Stimulated activated CD8-positive, alpha-beta memory T cell treated with anti-CD3 and anti-CD28 coated beads, Interleukin-2, amount 100 ng/mL, for 1 hour (primary cell): Measurements from ENCODE around the gene DAND5.

ENCODE experiments used
- DNase-seq, 2 donors: peaks; one replicate each; pipeline ENCODE4 v3.0.0-alpha.2; 2020; ENCODE audit warnings: low read depth in 2 of 2

DAND5 gene

DNA sequence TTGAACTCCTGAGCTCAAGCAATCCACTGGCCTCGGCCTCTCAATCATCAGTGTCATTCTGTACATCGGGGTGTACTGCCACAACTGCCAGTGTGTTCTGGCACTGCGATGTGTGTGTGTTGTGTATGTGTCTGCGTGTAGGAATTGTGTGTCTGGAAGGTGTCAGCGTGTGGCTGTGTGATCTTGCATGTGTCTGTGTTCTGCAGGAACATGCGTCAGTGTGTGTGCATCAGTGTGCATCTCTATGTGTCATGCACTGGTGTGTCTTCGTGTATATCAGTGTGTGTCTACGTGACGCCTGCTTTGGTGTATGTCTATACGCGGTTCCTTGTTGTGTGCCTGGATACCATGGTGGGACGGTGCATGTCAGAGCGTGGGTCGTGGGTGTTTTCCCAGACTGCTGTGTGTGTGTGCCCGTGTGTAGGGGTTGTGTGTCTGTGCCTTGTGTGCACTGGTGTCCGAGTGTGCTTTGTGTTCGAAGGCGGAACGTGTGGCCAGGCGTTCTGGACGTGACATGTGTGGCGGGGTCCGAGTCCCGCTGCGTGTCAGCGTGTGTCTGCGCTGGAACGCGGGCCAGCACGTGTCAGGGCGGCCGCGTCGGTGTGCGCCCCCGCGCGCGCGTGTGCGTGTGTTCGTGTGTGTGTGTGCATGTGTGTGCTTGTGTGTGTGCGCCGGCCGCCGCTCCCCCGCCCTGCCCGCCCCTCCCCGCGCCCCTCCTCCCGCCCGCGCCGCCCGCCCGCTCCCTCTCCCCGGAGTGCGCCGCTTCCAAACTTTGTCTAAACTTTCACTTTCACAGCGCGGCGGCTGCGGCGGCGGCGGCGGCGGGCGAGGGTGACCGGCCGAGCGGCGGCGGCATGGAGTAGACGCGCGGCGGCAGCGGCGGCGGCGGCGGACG is 25.6 kb downstream of the DAND5 start, which contains the start of gene NFIX:
Gene NFIX, plus strand, starts transcription at position 775 of the 895 bp plus-strand sequence. CDS start 363 bp downstream, outside the sequence.
- peak; percentile 33 for DNase-seq

DNA sequence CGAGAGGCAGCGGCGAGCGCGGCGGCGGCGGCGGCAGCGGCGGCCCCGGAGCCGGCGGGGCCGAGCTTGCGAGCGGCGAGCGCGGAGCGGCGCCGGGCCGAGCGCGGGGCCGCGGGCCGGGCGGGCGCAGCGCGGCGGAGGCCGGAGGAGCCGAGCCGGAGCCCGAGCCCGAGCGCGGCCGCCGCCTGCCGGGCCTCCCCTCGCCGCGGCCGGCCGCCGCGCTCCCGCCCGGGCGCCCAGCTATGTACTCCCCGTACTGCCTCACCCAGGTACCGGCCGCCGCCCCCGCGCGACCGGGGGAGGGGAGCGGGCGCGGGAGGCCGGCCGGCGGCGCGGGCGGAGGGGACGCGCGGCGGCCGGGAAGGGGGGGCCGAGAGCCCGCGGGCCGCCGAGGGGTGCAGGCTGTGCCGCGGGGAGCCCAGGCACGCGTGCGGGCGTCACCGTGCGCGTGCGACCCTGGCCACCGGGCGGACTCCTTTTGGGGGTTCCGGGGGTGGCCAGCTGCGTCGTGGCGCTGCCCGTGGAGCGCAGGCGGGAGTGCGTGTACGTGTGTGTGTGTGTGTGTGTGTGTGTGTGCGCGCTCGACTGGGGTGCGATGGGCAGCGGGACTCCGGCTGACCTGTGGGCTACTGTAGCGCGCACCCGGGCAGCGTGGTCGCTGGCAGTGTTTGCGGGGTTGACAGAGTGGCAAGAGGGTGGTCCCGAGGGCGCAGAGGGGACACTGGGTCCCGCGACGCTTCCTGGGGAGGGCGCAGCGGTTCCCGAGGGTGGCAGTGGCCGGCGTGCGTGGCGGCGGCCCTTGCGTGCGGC is 26.4 kb downstream of the DAND5 start:
- no peak for DNase-seq

DNA sequence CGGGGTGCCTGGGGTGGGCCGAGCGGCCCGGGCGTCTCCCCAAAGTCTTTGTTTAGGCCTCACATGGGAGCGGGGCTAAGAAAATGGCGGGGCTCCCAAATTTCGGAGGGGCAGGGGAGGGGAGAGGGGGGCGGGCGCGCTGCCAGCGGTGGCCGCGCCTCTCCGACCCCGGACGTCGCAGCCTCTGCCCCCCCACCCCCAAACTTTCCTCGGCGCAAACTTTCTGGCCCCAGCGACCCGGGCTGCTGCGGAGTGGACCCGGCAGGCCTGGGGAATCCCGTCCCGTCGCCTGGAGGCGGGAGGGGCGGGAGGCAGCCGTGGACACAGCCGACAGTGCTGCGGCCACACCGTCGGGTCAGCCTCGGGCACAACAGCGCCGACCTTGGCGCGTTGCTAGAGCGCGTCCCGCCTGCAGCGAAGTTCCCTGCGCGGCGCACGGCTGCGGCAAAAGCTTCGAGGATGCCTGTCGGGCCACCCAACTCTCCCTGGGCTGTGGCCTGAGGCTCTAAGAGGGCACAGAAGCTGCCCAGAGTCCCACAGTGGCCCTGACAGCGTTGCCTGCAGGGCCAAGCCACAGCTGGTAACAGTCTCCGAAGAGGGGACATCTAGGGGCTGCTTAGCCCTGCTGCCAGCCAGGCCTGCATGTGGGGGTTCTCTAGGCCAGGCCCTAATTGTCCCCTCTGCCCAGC is 27.2 kb downstream of the DAND5 start:
- DNase-seq: no peak

DNA sequence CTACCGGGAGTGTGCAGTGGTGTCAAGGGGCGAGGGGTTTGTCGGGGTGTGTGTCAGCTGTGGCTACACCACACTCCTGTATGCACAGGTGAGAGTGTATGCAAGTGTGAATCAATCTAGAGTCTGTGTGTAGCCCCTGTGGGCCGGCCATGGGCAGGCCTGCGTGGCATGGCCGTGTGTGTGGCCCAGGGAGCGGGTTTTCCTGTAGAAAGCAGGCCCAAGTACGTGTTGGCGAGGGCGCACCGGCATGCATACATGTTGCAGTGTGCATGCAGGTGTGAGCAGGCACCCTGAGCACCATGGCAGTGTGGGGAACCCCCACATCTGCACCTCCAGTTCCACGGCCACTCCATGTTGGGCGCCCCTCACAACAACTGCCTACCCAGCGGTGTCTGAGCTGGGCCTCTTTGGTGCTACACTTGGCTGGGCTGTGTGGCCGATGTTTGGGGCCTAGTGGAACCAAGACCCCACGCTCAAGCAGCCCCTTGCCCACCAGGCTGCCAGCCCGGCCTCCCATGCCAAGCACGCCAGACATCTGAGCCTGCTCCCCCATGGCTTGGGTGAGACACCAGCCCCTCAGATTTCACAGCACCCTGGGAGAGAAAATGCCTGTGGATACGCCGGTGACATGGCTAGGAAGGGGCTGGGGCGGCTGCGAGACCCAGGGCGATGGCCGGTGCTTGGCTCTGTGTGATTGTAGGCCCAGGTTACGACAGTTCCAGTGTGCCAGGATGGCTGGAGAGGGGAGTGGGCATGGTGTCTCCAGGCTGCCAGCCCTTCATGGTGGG is 28.0 kb downstream of the DAND5 start:
- no peak for DNase-seq

DNA sequence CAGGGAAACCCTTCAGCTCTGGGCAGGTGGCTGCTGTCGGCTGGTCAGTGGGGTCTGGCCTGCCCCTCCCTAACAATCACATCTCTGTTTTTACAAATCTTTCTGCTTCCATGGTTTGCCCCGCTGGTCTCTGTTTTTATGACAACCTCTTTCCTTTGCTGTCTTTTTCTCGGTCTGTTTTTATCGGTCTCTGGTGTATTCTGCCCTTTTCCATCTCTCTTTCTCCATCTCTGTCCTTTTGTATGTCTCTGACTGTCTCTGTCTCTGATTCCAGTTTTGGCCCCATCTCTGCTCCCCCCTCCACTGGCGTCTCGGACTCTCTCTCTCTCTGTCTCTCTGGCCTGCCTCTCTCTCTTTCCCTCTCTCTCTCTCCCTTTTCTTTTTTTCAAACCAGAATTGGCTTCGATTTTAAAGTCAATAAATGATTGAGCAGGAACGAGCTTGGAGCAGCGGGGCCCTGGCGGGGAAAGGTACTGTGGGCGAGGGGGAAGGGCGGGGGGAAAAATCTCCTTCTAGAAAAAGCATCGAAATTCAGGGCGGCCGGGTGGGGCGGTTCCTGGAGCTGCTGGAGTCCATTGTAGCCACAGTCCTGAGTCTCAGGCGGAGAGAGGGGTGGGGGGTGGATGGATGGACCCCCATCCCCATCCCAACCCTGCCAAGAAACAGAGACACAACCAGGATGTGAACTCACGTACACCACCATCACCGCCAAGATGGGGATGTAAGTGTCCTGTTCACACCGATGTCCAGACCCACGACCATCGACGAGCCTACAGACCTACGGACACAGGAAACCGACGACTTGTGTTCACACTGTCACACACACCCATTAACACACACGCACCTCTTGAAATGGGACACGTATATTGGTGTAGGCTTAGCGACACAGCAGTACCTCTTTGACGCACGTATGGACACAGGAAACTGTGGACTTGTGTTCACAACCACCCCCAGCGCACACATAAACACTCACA is 28.9 kb downstream of the DAND5 start:
- DNase-seq: no peak

DNA sequence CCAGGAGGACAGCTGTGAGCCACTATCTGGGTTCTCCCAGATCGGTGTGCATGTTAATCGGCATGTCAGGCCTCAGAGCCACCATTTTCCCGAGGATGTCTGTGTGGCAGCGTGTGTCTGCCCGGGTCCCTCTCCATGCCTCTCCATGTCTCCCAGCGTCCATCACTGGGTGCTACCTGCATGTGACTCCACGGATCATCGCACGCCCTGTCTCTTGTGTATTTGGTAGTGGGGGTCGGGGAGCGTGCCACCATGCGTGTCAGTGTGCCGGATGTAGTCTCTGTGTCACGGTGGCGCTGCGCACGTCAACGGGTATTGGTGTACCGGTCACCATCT is 31.8 kb downstream of the DAND5 start:
- DNase-seq: no peak

DNA sequence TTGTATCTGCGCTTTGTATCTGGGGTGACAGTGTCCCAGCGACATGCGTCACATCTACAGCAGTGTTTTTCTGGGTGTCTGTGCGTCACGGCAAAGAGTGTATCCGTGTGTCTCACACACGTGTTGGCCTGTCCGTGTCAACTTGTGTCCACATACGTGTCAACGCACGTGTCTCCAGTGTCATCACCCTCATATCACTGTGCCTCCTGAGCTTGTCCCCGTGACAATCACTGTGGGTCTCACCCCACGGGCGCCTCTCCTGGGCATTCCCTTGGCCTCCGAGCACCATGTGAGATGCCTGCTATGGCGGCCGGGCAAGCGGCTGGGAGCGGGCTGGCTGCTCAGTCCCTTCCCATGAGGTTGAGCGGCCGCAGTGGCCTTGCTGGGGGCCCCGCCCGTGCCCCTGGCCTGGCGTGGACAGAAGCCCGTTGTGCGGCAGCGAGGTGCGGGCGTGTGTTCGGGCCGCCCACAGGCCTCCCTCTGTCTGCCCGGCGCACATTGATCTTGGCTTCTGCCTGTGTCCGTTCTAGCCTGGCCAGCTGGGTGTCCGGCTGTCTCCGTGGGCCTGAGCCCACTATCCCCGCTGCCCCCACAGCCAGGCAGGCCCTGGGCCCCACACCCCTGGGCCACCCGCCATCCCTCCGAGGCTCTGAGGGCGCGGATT is 32.3 kb downstream of the DAND5 start:
- no peak for DNase-seq

DNA sequence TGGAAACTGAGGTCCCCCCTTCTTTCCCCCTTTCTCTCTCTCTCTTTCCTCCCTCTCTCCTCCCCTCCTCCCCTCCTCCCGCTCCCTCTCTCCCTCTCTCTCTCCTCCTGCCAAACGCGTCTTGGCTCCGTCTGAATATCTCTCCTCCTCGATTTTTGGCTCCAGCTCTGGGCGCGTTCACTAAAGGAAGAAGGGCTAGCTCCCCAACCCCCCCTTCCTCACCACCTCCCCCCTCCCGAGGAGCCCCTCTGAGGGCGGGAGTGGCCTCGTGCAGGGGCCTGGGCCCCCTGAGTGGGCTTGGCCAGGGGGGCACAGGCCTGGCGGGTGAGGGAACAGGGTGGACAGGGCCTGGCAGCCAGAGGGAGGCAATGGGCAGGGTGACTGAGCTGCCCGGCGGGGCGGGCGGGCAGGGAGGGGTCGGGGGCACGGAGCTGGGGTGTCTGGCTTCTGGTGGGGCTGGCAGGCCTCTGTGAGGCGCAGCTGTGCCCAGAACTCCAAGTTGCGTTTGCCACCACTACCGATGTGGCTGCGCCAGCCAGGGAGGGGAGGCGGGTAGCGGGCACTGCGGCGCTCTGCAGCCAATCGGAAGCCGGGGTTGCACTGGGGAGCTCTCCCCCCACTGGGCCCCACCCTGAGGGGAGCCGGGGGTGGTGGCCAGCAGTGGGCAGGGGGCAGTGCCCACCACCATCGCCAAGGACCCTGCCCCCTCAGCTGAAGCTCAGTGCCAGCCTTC is 33.0 kb downstream of the DAND5 start:
- DNase-seq: no peak

DNA sequence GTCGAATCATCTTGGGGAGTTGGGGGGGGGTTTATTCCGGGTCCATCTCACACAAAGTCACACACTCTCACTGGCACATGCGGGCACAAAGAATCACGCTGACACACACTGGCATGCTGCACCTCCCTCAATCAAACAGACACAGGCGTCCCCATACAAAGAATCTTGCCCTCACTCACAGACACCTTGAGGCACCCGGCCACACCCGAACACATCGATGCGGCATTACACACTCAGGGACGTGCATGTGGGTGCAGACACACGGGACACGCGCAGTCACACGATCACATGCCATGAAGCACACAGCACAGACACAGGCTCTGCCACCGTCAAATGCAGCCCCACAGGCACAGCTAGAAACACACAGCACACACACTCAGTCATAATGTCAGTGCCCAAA is 33.7 kb downstream of the DAND5 start:
- DNase-seq: no peak

DNA sequence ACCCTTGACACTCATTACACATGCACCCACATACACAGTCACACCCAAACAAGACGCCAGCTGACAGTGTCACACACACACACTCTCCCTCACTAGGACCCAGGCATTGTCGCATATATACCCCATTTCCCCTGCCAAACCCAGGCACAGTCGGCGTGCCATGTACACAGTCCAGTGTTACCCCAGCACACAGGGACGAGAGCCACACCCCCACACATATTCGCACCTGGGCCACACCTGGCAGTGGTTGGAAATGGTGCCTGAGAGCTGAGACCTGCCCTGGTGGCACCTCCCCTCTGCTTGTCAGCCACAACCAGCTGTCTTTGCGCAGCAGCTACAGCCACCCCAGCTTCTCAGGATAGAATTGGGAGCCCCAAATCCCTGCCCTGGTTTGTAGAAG is 34.9 kb downstream of the DAND5 start:
- no peak for DNase-seq

DNA sequence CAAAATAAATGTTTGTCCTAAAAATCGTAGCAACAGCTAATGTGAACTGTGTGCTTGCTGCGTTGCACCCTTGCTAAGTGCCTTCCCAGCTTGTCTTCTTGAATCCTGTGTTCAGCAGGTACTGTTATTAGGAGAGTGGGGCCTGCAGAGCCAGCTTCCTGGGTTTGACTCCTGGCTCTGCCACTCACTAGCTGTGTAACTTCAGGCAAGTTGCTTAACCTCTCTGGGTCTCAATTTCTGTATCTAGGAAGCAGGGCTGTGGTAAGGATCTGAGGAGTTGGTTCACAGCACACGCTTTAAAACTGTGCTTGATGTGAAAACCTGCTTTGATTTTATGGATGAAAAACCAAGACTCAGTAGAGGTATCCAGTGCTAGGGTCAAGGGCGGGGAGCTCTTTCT is 35.9 kb downstream of the DAND5 start:
- no peak for DNase-seq

DNA sequence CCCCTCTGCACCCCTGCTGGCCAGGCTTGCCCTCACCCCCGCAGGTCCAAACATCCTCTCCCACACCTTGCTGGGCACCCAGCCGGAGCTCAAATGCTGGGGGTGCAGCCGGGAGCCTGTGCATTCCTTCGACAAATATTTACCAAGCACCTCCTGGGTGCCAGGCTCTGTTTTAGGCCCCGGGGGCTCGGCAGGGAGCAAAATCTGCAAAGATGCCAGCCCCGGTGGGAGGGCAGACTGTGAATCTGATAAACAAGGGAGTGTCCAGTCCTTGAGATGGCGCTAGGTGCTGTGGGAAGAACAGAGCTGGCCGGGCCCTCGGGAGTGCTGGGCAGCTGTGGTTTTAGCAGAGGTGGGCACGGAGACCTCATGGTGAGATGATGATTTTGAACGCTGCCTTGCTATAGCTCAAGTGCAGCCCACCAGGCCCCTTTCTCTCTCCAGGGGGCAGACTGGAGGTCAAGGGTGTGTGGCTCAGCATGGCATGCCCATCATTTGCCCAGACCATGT is 36.5 kb downstream of the DAND5 start:
- DNase-seq: no peak

DNA sequence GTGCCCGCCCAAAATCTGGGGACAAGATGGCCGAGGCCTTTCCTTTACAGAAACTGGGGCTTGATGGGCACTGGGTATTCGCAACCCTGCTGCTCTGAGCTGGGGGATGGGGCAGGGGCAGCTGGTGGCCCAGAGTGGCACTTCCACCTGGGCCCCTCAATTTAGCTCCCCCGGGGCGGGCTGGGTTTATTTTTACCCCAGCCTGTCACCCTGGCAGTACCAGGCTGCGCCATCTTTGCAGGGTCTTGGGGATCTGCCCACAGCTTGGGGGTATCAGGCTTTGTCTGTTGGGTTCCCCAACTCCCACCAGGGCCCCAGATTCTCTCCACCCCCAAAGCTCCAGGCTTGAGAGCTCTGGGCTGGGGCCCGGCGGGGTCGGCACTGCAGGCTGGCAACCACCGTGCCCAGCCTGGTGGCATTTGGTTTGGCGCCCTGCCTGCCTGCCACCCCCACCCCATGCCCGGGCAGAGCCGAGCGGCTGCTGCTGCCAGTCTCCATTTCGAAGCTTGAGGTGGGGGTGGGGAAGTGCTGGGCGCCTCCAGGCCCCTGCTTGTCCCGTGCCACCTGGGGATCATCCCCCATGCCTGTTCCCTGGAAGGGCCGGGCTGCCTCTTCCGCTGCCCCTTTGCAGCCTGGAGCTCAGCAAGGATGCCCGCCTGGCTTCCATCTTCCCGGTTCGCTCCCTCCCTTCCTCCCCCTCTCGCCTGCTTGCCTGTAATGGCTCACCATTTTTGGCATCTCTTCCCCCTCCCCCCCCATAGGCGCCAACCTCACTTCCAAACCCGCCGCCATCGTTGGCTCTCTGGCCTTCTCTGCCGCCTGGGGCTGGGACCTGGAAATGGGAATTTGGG is 37.3 kb downstream of the DAND5 start:
- DNase-seq: no peak

DNA sequence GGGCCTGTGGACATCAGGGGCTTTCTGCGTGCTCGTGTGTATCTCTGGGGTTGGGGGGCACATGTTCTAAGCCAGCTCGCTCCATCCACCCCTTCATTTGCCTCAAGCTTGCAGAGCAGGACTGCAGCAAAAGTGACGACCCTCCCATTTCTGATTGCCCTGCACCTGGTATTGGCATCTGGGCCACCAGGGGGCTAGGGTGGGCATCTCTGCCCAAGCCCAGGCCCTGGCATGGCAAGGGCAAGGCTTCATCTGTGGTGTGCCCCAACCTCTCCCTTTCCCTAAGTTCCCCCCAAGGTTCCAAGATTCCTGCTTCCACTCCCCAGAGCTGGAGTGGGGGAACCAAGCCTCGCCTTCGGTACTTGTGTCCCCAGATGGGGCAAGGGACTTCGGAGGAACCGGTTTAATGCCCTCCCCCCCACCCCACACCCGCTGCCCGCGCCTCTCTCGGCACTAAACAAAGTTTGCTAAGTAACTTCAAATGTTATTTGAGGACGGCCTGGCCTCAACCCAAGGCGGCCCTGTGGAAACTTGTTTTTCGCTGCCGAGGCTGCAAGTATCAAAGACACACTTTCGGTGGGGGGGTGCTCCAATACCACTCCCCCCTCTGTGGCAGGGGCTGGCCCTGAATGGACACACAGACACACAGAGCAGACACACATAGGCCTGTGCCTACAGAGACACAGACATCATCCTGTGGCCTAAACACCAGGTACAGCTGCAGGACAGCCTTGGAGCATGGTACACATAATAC is 38.1 kb downstream of the DAND5 start:
- no peak for DNase-seq

DNA sequence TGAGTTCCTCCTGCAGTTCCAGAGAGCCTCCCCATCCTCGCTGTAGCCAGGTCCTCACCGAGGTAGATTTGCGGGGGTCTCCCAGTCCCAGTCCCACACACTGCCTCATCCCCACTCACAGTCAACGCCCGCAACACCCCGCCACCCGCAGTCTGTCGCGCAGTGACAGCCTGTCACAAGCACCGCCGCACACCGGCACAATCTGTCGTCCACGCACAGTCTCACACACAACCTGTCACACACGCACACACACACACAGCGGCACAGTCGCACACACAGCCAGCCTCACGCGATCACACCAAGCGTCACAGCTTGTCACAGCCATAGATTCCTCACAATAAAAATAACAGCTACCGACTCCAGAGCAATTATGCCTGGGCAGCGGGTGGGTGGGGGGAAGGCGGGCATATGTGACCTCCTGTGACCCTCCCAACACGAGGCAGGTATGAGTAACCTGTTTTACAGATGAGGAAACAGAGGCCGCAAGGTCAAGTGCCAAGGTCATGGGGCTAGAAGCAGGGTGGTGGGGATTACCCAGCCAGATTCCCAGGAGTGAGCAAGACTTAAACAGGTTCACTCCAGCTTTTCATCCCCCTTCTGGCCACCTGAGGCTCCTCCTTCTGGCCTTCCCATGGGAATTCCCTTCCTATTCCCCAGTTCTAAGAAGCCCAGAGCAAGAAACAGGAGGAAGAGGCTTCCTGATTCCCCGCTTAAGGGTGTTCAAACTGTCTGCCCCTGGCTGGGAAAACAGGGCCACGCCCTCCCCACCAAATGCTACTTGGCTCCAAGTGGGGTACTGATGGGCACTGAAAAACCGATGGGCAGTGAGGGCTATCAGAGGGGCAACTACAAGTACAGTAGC is 39.8 kb downstream of the DAND5 start:
- no peak for DNase-seq
